Astrocyte (in vitro differentiated cells and primary cell): Measurements from ENCODE around the gene SRP9.

Source experiments
- CTCF ChIP-seq: IDR thresholded peaks from 2 replicates; pipeline ENCODE4 v1.5.1; 2011; ENCODE audit warnings: low read depth, mild to moderate bottlenecking, inconsistent platforms, low read length, moderate library complexity; ENCODE audit not compliant: insufficient read depth
- EZH2 ChIP-seq: IDR thresholded peaks from 2 replicates; pipeline ENCODE4 v1.6.1; 2012; ENCODE audit warnings: mild to moderate bottlenecking, low read length, inconsistent platforms; ENCODE audit not compliant: insufficient read depth

DNA sequence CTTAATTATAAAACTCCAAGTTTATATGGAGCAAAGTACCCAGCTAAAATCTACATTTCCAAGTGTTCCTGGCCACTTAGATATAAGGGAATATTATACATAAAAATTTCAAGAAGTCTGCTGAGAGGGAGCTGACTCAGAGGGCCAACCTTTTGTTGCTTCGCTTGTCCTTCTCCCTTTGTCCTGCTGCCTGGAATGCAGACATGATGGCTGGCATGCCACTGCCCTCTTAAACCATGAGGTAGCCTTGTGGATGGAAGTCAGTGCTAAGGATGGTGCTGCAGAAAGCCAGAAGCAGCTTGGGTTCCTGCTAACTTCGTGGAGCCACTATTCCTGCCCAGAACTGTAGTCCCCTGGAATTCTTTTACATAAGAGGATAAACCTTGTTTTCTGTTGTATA lies 38.9 kb upstream of the SRP9 start:
- TF ChIP-seq CTCF = no peak
- no peak for TF ChIP-seq EZH2
